ENCODE results near the gene DDX19B. TPM values are rescaled to one million over a fixed set of nuclear protein-coding genes. Genes with fewer than 3 reads are reported as not detected.
A peak's percentile ranks its signal among the peaks of the same experiment; 100 is the strongest.

Gene DDX19B
- total RNA-seq, 1 experiment from 2014 or later = 38.4 TPM

- ChIA-PET POLR2A (interaction anchor here (0.6 kb wide), 1 partner anchor 1108 kb away, joined by 3 read pairs; no protein-coding TSS in a partner anchor), CTCF (interaction anchor here (1.5 kb wide), 1 partner anchor 277 kb away, joined by 3 read pairs; no protein-coding TSS in a partner anchor)
- no peak for TF ChIP-seq KAT7 (CRISPR knock-in tag; IDR thresholded peaks at IDR 0.05; ENCODE audit: borderline replicate concordance)
- no peak for TF ChIP-seq CREB1 (CRISPR knock-in tag; IDR thresholded peaks at IDR 0.05)
- TF ChIP-seq NFYB (CRISPR knock-in tag; conservative IDR thresholded peaks at IDR 0.05; ENCODE audit: low read depth) = no peak
- no peak for TF ChIP-seq PRRX2 (CRISPR knock-in tag; IDR thresholded peaks at IDR 0.05)
- no peak for TF ChIP-seq ARID4B (CRISPR knock-in tag; IDR thresholded peaks at IDR 0.05; ENCODE audit: borderline replicate concordance)
- no peak for TF ChIP-seq GRHL2 (CRISPR knock-in tag; IDR thresholded peaks at IDR 0.05; ENCODE audit: insufficient replicate concordance, severe bottlenecking)
- TF ChIP-seq ATF6 (CRISPR knock-in tag; IDR thresholded peaks at IDR 0.05) = no peak
- no peak for TF ChIP-seq ZNF512 (CRISPR knock-in tag; IDR thresholded peaks at IDR 0.05; ENCODE audit: borderline replicate concordance)
- TF ChIP-seq SMAD3 (CRISPR knock-in tag; IDR thresholded peaks at IDR 0.05; ENCODE audit: borderline replicate concordance) = no peak
- no peak for TF ChIP-seq MLX (CRISPR knock-in tag; IDR thresholded peaks at IDR 0.05)
- TF ChIP-seq MYBL2 (CRISPR knock-in tag; IDR thresholded peaks at IDR 0.05) = no peak
- TF ChIP-seq IRF1 (CRISPR knock-in tag; IDR thresholded peaks at IDR 0.05) = no peak
- TF ChIP-seq ZNF317 (CRISPR knock-in tag; IDR thresholded peaks at IDR 0.05; ENCODE audit: borderline replicate concordance, low read depth) = no peak
- DNase-seq (ENCODE audit: low spot score) (no peak), ATAC-seq (no peak)
- H3K36me3 Mint-ChIP-seq = peaks cover 18% of the 10 kb centered on the region
- peak overlapping the region; percentile 68; the same call in 1 of the 2 replicates for H3K27ac Mint-ChIP-seq
- no peaks in the 10 kb centered on the region for H3K9me3 Mint-ChIP-seq
- no peak overlapping the region for H3K4me3 Mint-ChIP-seq
- peaks cover 16% of the 10 kb centered on the region for H3K4me1 Mint-ChIP-seq
- no peaks in the 10 kb centered on the region for H3K27me3 Mint-ChIP-seq (ENCODE audit: low read depth)
These were observed 78.8 kb downstream of the DDX19B start for GRCh38 chr16:70377782-70378181.

GRCh38 chr16:70378869-70379493 is 80.0 kb downstream of the DDX19B start:
- H3K4me1 Mint-ChIP-seq = peaks cover 16% of the 10 kb centered on the region
- H3K27ac Mint-ChIP-seq = 0 out of 2 replicates have a peak overlapping the region, but pooled peaks have one; percentile 36
- no peaks in the 10 kb centered on the region for H3K9me3 Mint-ChIP-seq
- H3K36me3 Mint-ChIP-seq = peaks cover 19% of the 10 kb centered on the region
- ATAC-seq = no peak
- H3K4me3 Mint-ChIP-seq = peak overlapping the region; percentile 92
- DNase-seq (ENCODE audit: low spot score) = no peak
- CTCF ChIA-PET = interaction anchor here (2.9 to 3.7 kb wide), 3 partner anchors 9 to 91 kb away, joined by 20 to 42 read pairs (median 21); partner anchors contain the start of gene FCSK
- POLR2A ChIA-PET = interaction anchor here (0.7 to 1.9 kb wide), 2 partner anchors 45 to 90 kb away, joined by 3 to 7 read pairs; partner anchors contain the start of gene AARS1
- TF ChIP-seq SP1 (CRISPR knock-in tag; conservative IDR thresholded peaks at IDR 0.05) (no peak), NFYB (CRISPR knock-in tag; conservative IDR thresholded peaks at IDR 0.05; ENCODE audit: low read depth) (no peak), ZMAT4 (CRISPR knock-in tag; IDR thresholded peaks at IDR 0.05) (peak; percentile 47; the same call in 1 of the 2 replicates), OVOL2 (CRISPR knock-in tag; IDR thresholded peaks at IDR 0.05; ENCODE audit: borderline replicate concordance) (no peak)
- no peaks in the 10 kb centered on the region for H3K27me3 Mint-ChIP-seq (ENCODE audit: low read depth)

All from WTC11 (cell line).